HG02870 (cell line): Measurements from ENCODE around the gene NCOA5.

Experiments used
- ATAC-seq: cut with Tn5 transposase; IDR thresholded peaks from one replicate; pipeline ENCODE4 v1.9.1; 2021; ENCODE audit warnings: mild to moderate bottlenecking, moderate library complexity; ENCODE audit not compliant: unreplicated experiment

NCOA5 gene

DNA sequence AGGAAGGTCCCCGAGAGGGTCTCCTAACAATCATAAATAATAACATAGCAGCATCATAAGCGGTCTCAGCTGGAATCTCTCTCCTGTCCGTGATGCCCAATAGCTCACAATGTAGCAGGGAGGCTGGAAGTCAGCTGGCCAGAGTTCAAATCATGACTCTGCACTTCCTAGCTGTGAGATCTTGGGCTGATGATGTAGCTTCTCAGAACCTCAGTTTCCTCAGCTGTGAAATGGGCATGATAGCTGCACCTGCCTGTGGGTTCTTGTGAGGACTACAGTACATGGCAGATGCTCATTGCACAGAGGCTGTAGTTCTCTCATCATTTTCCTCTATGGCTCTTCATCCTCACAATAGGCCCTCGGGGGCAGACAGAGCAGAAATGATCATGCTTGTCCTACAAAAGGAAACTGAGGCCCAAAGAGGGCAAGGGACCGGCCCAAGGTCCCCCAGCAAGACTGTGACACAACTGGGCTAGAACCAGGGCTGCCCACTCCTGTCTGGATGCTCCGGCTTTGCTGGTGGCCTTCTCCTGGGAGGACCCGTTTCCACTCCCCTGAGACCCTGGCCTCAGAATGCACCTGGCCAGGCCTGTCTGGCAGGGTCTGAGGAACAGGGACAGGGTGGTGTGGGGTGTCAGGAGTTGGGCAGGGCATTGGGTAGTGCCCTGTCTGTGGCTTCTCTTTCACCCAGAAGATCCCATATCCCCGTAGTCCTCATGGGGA lies 43.0 kb downstream of the NCOA5 start:
- ATAC-seq = no peak

DNA sequence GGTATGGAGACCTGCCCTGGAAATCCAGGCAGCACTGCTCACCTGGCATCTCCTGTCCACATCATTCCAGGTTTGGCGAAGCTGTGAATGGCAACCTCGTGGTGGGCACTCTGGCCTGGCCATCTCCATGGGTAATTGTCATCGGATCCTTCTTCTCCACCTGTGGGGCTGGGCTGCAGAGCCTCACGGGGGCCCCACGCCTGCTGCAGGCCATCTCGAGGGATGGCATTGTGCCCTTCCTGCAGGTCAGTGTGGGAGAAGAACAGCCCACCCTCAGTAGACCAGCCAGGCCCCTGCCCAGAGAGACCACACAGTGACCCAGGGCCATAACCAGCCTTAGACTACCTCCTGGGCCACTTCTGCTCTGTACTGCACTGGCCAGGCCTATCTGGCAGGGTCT lies 44.9 kb downstream of the NCOA5 start:
- no peak for ATAC-seq

- no peak for ATAC-seq
Measured at GRCh38 chr20:46043556-46043955, 46.2 kb downstream of the NCOA5 start.

DNA sequence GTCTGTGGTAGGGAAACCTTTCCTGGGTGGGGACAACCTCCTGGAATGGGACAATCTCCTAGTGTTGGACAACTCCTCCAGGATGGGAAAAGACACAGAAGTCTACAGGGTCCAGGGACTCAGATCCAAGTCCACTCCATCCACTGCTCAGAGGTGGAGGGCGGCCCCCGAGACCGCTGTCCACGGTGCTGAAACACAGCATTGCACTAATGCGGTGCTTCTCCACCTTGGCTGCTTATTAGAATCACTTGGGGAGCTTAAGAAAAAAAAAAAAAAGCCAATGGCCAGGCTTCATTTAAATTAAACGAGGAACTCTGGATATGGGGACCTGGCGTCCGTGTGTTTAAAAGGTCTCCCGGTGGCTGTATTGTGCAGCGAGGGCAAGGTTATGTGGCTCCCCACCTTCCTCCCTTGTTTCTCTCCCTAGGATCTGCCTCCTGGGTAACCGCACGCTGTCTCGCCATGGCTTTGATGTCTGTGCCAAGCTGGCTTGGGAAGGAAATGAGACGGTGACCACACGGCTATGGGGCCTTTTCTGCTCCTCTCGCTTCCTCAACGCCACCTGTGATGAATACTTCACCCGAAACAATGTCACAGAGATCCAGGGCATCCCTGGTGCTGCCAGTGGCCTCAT lies 48.7 kb downstream of the NCOA5 start:
- ATAC-seq = no peak

- no peak for ATAC-seq
Measured at GRCh38 chr20:46037036-46037435, 52.7 kb downstream of the NCOA5 start.

DNA sequence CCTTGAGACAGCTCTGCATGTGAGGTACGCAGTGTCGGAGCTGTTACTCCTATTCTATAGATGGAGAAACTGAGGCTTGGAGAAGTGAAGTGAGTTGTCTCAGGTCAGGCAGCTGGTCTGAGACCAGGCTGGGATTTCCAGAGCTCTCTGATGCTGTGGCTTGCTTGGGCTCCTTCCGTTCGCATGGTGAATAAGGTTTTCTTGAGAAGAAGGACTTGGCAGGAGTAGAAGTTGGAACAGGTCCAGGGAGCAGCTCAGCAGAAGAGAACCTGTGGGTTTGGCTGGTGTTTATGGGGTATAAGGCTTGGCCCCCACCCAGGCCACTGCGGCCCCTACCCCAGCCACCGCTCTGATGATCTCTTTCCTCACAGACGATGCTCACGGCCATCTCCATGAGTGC lies 53.4 kb downstream of the NCOA5 start:
- no peak for ATAC-seq

DNA sequence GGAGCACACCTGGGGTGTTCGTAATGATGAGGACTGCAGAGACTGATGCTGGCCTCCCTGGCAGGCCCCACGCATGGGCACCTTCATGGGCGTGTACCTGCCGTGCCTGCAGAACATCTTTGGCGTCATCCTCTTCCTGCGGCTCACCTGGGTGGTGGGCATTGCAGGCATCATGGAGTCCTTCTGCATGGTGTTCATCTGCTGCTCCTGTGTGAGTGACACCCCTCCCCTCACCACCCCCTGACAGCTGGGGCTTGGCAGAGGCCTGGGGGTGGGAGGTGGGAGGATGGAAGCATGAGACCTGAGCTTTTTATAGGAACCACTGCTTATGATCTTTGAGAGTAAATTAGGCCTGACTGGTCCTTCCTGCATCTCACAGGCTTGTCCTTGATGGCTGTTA lies 54.0 kb downstream of the NCOA5 start:
- no peak for ATAC-seq

- ATAC-seq = no peak
Measured at GRCh38 chr20:46035253-46035652, 54.5 kb downstream of the NCOA5 start.

GRCh38 chr20:46034039-46034438 lies 55.7 kb downstream of the NCOA5 start:
- ATAC-seq = no peak

GRCh38 chr20:46031701-46032254 lies 58.0 kb downstream of the NCOA5 start:
- ATAC-seq = no peak

- ATAC-seq = no peak
Measured at GRCh38 chr20:46031014-46031569, 58.7 kb downstream of the NCOA5 start.

DNA sequence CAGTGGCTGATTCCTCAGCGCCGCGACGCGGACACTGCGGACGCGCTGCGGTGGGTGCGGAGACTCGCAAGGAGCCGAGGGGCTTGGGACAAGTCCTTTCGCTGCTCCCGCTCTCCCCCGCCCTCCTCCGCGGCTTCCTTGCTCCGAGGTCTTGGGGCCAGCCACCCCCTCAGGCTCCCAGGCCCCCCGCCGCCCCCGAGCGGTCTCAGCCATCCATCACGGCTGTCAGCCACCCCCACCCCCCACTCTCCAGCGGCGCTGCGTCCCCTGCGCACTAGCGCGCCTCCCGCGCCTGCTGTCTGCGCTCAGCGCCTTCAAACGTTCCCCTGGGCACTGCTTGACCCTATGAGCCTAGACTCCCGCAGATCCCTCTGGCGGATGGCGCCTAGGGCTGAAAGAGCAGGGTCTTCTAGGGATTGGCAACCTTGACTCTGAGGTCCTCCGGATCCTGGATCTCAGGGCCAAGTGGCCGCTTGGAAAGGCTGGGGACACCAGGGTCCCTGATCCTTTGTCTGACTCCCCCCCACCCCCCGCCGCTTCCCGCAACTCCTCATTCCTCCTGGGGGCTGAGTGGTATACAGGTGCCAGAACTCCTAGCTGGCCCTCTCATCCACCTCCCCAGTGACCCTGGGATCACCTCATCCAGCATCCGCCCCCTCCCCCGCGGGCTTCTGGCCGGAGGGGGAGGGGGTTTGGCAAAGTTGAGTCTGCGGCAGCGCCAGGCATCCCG lies 59.3 kb downstream of the NCOA5 start:
- no peak for ATAC-seq

- ATAC-seq = no peak
Measured at GRCh38 chr20:46028772-46029371, 60.9 kb downstream of the NCOA5 start, which contains the start of gene SLC12A5. Gene SLC12A5, plus strand, starts transcription at chr20:46029215. Its CDS starts 130 bp downstream, at chr20:46029345.

DNA sequence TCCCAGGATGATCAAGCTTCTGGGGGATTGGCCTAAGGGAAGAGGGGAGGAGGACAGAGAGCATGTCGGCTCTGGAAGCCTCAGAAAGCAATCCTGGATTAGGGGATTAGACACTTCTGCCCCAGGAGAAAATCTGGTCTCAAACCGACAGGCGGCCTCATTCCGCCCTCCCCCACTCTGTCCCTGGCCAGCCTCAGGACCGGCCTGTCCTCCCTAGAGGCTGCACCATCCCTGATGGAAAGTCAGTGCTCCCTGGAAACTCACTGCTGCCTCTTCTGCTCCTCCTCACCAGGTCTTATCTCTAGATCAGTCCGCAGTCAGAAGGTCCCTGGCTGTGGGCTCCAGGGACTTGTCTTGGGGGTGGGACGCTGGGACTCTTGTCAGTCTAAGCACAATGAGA lies 61.7 kb downstream of the NCOA5 start:
- ATAC-seq = no peak

GRCh38 chr20:46027245-46027853 lies 62.4 kb downstream of the NCOA5 start:
- ATAC-seq = no peak

GRCh38 chr20:46025376-46025783 lies 64.4 kb downstream of the NCOA5 start:
- no peak for ATAC-seq

DNA sequence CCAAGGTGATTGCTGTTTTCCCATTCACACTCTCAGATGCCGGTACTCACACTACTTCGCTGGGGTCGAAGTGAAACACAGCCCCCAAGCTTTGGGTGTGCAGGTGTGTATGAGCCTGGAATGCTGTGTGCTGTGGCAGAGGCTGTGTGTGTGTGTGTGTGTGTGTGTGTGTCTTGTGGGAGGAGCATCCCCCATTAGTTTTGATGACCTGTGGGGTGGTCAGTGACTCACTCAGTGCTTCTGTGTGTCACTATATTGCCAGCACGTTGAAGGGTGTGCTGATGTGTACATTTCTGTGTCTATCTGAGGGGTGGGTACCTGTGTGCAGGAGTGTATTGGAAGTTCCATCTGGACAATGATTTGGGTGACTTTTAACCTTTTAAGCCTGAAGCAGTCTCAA lies 65.8 kb downstream of the NCOA5 start:
- no peak for ATAC-seq

DNA sequence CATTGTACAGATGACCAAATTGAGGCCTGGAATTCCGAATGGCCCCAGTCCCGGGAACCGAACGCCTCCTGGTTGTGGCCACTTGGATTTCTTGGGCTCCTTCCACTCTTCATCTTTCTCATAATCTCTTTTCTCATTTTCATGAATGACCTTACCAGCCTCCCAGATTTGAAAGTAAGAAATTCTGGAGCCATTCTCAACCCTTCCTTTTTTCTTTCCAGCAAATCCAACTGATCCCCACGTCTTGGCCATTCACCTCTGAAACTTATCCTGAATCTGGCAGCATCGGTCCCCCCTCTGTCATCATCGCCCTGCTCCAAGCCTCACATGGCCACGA lies 66.6 kb downstream of the NCOA5 start:
- ATAC-seq = no peak

DNA sequence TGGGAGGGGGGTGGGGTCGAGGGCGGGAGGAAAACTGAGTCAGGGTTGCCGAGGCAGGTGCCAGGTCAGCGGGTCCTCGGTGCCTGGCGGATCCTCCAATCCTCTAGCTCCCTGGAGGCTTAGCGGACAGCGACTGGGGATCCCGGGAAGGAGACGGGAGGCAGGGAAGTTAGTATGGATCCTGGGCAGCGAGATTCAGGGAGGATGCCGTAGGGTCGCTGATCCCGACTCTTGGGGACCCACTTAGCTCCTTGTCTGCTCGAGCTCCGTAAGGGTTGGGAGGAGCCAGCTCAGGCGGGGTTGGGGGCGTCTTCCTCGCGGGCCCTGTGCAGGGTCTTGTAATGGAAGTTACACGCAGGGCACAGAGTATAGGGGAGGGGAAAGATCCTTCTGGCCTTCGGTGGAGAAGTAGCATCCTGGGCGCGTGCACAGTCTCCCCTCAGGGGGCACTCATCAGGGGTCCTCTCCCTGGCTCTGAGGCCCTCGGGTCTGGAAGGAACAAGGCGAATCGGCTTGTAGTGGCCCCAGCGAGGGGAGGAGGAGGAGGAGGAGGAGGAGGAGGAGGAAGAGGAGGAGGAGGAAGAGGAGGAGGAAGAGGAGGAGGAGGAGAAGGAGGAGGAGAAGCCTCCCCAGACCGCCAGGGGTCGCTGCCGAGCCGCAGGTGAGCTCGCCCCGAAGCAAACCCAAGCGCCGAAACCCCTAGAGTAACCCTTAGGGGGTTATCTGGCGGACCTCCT lies 67.2 kb downstream of the NCOA5 start:
- no peak for ATAC-seq
